GM18951 (cell line): Measurements from ENCODE around the gene ZNF334.

Experiments
- POLR2A ChIP-seq: IDR thresholded peaks from 4 replicates; pipeline ENCODE4 v1.6.1; 2011; ENCODE audit warnings: mild to moderate bottlenecking; ENCODE audit not compliant: insufficient read length, insufficient read depth; ENCODE audit errors: extremely low read depth
- in situ Hi-C: fragments of 300-500 bp; cut with MboI; formaldehyde crosslinking; loops from one replicate; pipeline ENCODE4 v1.12.0; 2022; ENCODE audit warnings: low sequenced_read_pairs, mixed read lengths, inconsistent platforms; ENCODE audit not compliant: unreplicated experiment

The ZNF334 gene

DNA sequence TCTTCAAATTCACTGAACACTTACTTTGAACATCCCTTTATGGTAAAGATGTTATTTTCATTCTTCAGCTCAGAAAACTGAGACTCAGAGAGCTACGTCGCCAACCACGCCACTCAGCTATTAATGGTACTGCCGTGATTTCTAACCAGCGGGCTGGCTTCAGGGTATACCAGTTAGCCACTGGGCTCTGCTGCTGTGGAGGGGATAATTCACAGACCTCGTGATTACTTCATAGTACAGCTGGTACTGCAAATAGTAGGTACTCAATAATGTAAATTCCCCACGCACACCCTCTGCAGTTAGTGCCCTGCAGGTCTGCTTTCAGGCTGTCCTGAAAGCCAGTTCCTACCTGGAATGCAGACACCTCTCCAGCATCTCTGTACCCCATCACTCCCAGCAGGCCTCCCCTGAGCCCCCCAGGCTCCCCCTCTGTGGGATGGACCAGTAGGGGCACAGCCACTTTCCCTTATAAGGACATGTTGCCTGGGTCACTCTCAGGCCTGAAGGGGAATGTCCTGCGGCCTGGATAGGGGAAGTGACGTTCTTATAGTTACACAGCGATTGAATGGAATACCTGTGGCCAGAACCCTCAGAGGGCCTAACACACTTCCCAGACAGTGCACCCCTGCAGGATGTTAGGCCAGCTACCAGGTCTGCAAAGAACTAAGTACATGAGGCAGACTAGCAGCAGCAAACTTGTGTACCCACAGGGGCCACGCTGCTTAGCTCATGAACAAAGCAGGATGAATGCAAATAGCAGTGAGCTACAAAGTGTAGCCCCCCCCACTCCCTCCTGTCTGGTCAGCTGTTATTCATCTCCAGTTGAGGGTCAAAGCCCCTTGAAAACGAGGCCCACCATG lies 38.4 kb upstream of the ZNF334 start:
- in situ Hi-C loops = no loop called here
- TF ChIP-seq POLR2A = peak; percentile 29

DNA sequence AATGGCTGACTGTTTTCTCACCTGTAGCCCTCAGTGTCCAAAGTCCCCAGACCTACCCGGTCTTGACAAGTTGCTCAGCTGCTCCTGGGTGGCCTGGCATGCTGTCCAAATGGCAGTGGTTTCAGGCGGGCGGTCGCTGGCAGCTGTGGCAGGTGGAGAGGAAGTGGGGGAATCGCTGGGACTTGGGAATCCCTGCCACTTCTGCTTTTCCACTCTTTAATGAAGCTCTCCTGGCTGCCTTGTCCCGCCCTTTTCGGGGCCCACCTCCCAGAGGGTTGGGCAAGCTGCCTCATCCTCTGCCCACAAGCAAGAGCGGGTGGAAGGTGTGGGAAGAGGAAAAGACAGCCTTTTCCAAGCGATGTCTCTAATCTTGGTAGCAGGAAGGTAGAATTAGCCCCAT lies 37.1 kb upstream of the ZNF334 start, which contains the start of gene OCSTAMP:
Gene OCSTAMP (minus strand): TSS at position 194 of the 400 bp plus-strand sequence. CDS start 94 bp downstream, at position 100.
- no peak for TF ChIP-seq POLR2A
- in situ Hi-C loops = no loop called here

DNA sequence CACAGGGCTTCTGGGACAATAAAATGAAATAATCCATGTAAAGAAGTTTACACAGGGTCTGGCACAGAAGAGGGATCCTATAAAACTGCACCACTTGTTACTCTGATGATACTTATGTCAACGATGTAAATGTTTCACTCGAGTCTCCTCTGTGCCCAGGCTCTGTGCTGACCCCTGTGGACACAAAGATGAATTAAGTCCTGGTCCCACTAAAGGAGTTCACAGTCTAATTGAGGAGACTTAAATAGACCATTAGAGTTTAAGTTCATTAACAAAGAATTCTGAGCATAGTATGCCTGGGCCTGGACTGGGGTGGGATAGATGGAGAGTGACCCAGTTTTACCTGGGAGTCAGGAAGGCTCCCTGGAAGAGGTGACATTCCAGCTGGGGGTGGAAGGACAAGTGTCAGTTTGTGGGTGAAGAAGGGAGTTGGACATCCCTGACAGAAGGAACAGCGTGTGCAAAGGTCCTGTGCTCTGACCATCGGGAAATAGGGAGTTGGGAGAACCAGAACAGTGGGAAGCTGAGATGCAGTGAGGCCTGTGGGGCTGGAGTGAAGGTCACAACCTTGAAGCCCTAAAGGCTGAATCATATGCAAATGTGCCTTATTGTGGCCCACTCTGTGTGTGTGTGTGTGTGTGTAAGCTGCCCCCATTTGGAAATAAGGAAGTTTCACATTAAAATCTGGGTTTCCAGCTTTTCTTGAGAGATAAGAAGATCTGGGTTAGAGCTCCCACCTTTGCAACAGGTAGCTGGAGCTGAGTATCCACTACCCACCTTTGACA lies 36.0 kb upstream of the ZNF334 start:
- TF ChIP-seq POLR2A = no peak
- in situ Hi-C loops = no loop called here

DNA sequence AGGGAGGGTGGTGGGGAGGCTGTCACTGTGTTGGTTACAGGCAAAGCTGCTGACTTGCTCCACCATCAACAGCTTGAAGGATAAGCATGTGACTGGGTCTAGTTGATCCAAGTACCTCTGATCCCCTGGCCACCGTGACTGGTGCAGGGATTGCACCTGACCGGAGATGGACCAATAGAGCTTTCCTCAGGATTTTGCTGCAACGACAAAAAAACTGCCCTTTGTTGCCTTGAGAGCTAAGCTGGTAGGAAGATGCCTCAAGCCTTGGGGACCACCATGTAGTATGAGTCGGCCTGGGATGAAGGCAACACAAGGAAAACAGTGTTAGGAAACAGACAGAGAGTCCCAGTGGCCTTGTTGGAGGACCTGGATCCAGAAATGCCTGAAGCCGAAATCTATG lies 35.3 kb upstream of the ZNF334 start:
- TF ChIP-seq POLR2A = no peak

DNA sequence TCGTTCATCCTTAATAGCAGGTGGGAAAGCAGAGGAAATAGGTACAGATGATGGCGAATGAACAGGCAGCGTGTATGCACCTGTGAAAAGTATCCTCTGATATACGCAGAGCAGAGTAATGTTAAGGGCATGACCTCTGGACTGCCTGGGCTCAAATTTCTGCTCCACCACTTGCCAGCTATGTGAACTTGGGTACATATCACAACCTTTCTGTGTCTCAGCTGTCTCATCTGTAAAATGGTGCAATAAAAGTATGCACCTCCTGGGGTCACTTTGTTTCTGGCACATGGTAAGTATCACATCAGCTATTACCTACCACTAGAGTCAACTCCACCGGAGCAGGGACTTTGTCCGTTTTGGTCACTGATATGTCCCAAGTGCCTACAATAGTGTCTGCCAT lies 34.6 kb upstream of the ZNF334 start:
- no peak for TF ChIP-seq POLR2A
- in situ Hi-C loops = no loop called here

More for the DNA sequence above, 35.3 kb upstream of the ZNF334 start:
- in situ Hi-C loops = no loop called here

DNA sequence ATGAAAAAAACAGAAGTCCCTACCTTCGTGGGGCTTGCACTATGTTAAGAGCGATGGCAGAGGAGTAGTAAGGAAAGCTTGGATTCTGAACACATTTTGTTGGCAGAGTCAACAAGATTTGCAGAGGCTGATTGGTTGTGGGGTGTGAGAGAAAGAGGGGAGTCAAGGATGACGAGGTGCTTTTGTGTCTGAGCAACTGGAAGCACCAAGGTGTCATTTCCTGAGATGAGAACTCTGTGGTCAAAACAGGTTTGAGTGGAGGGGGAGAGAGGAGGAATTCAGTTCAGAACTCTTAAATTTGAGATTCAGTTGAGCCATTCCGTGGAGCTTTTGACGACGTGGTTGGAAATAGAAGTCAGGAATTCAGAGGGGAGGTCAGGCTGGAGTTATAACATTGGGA lies 33.6 kb upstream of the ZNF334 start:
- in situ Hi-C loops = no loop called here
- no peak for TF ChIP-seq POLR2A

DNA sequence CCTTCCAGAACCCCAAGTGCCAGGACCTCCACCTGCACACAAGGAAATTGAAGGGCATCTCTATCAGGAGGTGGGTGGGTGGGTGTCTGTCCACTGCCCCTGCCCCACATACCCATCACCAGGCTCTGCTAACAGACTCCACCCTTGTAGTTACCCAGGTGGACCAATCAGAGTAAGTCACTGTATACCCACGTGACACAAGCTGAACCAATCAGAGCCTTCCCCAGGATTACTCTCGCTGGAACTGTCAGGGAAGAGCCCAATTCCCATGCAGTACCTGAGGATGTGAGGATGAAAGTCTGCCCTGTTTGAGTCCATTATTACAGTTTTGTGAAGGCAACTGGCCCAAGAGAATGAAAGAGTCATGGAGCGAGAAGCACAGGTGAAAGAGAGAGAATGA lies 32.9 kb upstream of the ZNF334 start:
- in situ Hi-C loops = no loop called here
- TF ChIP-seq POLR2A = no peak

DNA sequence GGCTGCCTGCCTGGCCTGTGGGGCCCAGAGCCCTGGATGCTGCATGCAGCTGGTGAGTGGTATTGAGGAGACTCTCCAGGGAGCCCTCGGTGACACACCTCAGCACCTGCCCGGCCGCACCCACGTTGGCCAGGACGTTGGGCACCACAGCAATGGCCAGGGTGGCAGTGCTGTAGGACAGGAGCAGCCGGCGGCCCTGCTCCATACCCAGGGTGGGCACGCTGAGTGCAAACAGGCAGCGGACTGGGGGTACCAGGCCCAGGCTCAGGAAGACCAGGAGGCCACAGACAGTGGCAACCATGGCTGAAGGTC lies 32.4 kb upstream of the ZNF334 start:
- TF ChIP-seq POLR2A = no peak
- in situ Hi-C loops = no loop called here

DNA sequence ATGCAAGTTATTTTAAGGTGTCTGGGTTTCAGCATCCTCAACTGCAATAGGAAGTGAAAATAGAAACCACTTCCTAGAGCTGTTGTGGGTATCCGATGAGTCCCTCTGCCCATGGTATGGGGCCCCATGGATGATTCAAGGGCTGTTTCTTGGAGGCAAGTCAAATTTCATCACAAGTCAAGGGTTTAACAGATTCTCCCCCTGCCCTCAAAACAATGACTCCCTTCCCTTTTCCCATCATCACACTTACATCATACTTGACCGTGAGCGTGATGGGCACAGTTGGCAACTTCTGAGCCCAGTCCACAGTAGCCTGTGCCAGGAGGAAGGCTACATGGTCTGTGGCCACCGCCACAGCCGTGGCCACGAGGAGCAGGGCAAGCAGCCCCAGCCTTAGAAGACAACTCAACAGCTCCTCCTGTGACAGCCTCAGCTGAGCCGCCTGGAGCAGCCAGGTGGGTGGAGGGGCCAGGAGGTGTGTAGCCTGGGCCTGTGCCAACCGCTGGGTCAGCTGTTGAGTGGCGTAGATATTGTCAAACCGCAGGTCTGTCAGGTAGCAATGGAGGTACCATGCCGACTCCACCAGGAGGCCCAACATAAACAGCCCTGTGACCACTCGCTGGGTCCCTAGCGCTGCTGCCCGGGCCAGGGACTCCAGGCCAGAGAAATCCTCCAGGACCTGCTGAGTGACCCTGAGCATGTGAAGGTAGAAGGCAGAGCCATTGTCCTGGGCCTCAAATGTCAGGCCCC lies 31.9 kb upstream of the ZNF334 start:
- TF ChIP-seq POLR2A = no peak
- in situ Hi-C loops = no loop called here

DNA sequence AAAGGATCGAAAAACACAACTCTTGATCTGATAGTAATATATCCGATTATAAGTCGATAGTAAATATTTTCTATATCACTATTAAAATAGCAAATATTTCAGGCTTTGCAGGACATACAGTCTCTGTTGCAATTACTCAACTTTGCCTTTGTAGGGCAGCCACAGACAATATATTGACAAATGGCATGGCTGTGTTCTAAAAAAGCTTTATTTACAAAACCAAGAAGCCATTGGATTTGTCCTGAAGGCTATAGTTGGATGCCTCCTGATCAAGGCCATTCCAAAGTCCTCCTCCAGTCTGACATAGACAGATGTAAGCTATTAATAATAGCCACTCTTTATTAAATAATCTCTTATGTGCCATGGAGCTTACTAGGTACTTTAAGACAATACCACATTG lies 31.2 kb upstream of the ZNF334 start:
- TF ChIP-seq POLR2A = no peak
- in situ Hi-C loops = no loop called here

DNA sequence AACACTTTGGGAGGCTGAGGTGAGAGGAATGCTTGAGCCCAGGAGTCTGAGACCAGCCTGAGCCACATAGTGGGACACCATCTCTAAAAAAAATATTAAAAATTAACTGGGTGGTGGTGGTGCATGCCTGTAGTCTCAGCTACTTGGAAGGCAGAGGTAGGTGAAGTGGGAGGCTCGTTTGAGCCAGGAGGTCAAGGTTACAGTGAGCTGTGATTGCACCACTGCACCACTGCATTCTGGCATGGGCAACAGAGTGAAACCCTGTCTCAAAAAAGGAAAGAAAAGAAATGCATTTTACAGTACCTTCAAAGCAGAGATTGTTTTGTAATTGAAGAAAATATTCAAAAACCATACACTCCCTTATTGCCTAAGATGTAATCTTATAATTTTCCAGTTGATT lies 30.6 kb upstream of the ZNF334 start:
- TF ChIP-seq POLR2A = no peak
- in situ Hi-C loops = no loop called here

DNA sequence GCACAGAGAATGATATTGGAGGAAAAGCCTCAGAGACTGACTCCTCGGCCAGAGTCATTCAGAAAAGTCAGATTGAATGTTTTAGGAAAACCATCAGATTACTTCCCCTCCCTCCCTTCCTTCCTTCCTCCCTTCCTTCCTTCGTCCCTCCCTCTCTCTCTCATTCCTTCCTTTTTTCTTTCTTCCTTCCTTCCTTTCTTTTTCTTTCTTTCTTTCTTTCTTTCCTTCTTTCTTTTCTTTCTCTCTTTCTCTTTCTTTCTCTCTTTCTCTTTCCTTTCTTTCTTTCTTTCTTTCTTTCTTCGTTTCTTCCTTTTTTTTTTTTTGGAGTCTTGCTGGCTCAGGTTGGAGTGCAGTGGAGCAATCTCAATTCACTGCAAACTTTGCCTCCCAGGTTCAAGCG lies 29.7 kb upstream of the ZNF334 start:
- in situ Hi-C loops = no loop called here
- TF ChIP-seq POLR2A = no peak

DNA sequence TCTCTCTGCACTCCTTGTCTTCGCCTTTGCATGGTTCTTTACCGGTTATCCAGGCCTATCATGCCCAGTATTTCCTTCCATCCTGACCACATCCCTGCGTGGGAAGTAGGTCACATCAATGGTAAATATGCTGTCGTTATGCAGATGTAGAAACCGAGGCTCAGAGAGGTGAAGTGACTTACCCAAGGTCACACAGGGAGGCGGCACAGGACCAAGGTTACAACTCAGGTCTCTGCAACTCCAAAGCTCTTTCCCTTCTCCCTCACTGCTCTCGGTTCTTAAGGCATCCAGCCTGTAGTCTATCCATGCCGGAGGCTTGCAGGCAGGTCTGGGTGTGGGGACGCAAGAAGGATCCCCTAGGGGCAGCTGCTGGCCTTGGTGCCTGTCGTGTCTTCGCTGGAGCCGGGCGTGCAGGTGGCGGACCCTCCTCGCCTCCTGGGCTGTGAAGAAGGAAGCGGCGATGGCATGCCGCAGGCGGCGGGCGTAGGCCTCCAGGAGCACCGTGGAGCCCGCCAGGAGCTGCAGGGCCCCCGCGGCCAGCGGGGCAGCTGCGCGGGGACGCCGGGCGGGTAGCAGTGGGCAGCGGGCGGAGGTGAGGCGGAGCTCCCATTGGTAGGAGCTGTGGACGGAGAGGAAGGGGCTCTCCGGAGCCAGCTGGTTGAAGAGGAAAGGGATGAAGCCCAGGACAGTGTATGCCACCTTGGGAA lies 28.0 kb upstream of the ZNF334 start:
- in situ Hi-C loops = no loop called here

More for the DNA sequence above, 28.0 kb upstream of the ZNF334 start:
- TF ChIP-seq POLR2A = no peak
